ENCODE measurements around the gene FGF1. TPM values are rescaled to one million over a fixed set of nuclear protein-coding genes. Genes with fewer than 3 reads are reported as not detected.

The FGF1 gene
- total and polyA plus RNA-seq, 2 donors (not counting 1 experiment from before 2014, with no cell fraction given) = not detected

DNA sequence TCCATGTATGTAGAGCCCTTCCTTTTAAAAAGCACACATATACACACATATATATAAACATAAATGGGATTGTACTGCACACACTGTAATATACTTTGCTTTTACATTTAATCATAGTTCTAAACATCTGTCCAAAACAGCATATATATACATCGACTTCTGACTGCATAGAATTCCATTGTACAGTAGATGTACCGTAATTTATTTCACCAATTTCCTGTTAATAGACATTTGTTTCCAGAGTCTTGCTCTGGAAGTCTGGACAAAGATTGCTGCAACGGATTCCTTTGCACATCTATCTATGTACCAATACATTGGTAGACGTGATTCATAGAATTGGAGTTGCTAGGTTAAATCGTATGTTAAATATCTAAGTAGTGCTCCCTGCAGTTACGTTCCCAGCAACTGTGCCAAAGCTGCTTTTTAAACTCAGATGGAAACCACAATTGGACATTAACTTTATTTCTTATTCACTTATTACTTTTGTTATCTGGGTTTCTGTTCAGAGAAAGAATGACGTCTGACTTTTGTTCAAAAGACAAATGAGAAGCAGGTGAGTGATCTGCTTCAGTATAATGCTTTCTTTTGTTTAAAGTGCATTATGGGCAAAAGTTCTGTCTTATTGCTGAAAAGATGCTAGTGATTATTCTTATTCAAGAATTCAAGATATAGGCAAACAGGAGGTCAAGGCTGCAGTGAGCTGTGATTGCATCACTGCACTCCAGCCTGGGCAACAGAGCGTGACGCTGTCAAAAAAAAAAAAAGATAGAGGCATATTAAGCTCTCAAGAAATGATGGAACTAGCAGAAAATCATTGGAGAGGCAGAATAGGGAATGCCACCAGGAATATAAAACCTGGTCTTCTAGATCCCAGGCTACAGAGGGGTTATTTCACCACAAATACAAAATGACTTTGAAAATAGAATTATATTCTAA lies 138.2 kb downstream of the FGF1 start:
- ChIA-PET POLR2A (no interaction called here), CTCF (interaction anchor here (1.1 to 3.3 kb wide), 4 partner anchors 9 to 396 kb away, joined by 3 to 26 read pairs (median 4); no protein-coding TSS in a partner anchor)
- H3K9ac ChIP-seq (ENCODE audit: low read length) = no peak overlapping the region
- WGBS (ENCODE audit: insufficient coverage) = 90% methylated on average over 2 of the region's 9 CpGs
- intact Hi-C loops (cut with micrococcal nuclease) = loop anchor here (2.0 to 5.0 kb wide), 2 partner anchors 67 to 555 kb away; no protein-coding TSS in a partner anchor
- H3K9me3 Mint-ChIP-seq (ENCODE audit: insufficient read depth) = no peaks in the 10 kb centered on the region
- H3K4me2 ChIP-seq (replicated peaks; ENCODE audit: low read depth, low read length, poor library complexity, severe bottlenecking) = no peak overlapping the region
- no peaks in the 10 kb centered on the region for H3K9me3 ChIP-seq (ENCODE audit: control extremely low read depth in 1 of 3, control insufficient read depth in 2 of 3, insufficient read depth in 1 of 3, low read length in 2 of 3)
- peaks cover 0 to 22% (median 21%) of the 10 kb centered on the region in 4 experiments for H3K27me3 ChIP-seq (replicated peaks in 1 of 4; ENCODE audit: control extremely low read depth in 1 of 4, control insufficient read depth in 3 of 4, insufficient read depth in 4 of 4, low read length in 3 of 4)
- no peak overlapping the region for H3K4me3 ChIP-seq (ENCODE audit: control extremely low read depth in 1 of 5, extremely low read depth in 1 of 5, insufficient read depth in 1 of 5, low read depth in 2 of 5, low read length in 4 of 5)
- DNase-seq = no peak
- no peak overlapping the region for H3K4me3 Mint-ChIP-seq
- H3K36me3 ChIP-seq (replicated peaks in 1 of 2; ENCODE audit: control extremely low read depth in 1 of 2, control insufficient read depth in 1 of 2, extremely low read depth in 1 of 2, insufficient read depth in 2 of 2, low read length in 1 of 2) = no peaks in the 10 kb centered on the region
- H3K27ac ChIP-seq (ENCODE audit: low read length in 2 of 2) = no peak overlapping the region
- H3K27me3 Mint-ChIP-seq = peaks cover 32% of the 10 kb centered on the region
- no peak overlapping the region for H2AFZ ChIP-seq (ENCODE audit: insufficient read depth, low read depth, low read length, poor library complexity, severe bottlenecking)
- no peak overlapping the region for H3K27ac Mint-ChIP-seq
- H3K79me2 ChIP-seq (ENCODE audit: control insufficient read depth, insufficient read depth, low read length) = no peaks in the 10 kb centered on the region
- TF ChIP-seq, protein P1, sequence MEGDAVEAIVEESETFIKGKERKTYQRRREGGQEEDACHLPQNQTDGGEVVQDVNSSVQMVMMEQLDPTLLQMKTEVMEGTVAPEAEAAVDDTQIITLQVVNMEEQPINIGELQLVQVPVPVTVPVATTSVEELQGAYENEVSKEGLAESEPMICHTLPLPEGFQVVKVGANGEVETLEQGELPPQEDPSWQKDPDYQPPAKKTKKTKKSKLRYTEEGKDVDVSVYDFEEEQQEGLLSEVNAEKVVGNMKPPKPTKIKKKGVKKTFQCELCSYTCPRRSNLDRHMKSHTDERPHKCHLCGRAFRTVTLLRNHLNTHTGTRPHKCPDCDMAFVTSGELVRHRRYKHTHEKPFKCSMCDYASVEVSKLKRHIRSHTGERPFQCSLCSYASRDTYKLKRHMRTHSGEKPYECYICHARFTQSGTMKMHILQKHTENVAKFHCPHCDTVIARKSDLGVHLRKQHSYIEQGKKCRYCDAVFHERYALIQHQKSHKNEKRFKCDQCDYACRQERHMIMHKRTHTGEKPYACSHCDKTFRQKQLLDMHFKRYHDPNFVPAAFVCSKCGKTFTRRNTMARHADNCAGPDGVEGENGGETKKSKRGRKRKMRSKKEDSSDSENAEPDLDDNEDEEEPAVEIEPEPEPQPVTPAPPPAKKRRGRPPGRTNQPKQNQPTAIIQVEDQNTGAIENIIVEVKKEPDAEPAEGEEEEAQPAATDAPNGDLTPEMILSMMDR (IDR thresholded peaks at IDR 0.05) = no peak
- no peak for TF ChIP-seq EZH2 (IDR thresholded peaks at IDR 0.05; ENCODE audit: borderline replicate concordance, insufficient read depth, low read depth, low read length, poor library complexity, severe bottlenecking)
- no peaks in the 10 kb centered on the region for H4K20me1 ChIP-seq (ENCODE audit: control insufficient read depth, insufficient read depth, low read length, poor library complexity, severe bottlenecking)
- H3K4me1 ChIP-seq (ENCODE audit: control insufficient read depth in 2 of 2, insufficient read depth in 2 of 2, low read length in 2 of 2) = peaks cover 5 to 9% of the 10 kb centered on the region in 2 donors
- H3K4me1 Mint-ChIP-seq = peaks cover 8% of the 10 kb centered on the region
- no peak for ATAC-seq (ENCODE audit: low read depth)
